HCT116 (cell line): ENCODE data around the gene CUL4A. TPM values are rescaled to one million over a fixed set of nuclear protein-coding genes. Genes with fewer than 3 reads are reported as not detected.

Experiments
- ATAC-seq: fragments of 200-7000 bp; cut with Tn5 transposase; 2 replicates; pipeline ENCODE4 v1.9.1; 2020; ENCODE audit warnings: mild to moderate bottlenecking, moderate library complexity
- BruUV-seq: library from RNA; stranded (reverse); fragments of 400-500 nt; replicated peaks from 2 replicates; lab custom pipeline; 2021; lab: Mats Ljungman, UMichigan
- CTCF ChIA-PET: fragments of 300-600 bp; sonication (Branson Sonifier 250); formaldehyde crosslinking; loops from one replicate; lab custom pipeline; 2021; ENCODE audit warnings: antibody characterized with exemption; lab: Charles Lee
- POLR2A ChIA-PET: fragments of 300-600, 350-600 bp; sonication (Branson Sonifier 250); formaldehyde crosslinking; loops from one replicate; lab custom pipeline; 2021; ENCODE audit warnings: antibody characterized with exemption; lab: Charles Lee
- RAD21 ChIA-PET, 2 experiments: fragments of 300-600 bp; sonication (Branson Sonifier 250); formaldehyde crosslinking; loops; one replicate each; lab custom pipeline; 2023; ENCODE audit warnings: low total read pairs in 2 of 2; ENCODE audit not compliant: uncharacterized antibody in 2 of 2, unreplicated experiment in 2 of 2, low non-redundant PET in 1 of 2; lab: Charles Lee
- DNase-seq: peaks from one replicate; pipeline ENCODE4 v3.0.0-alpha.2; 2010; ENCODE audit warnings: low read depth, low spot score
- H2AFZ ChIP-seq: fragments of 200-600 bp; shearing (Covaris generic), sonication (generic); 2 replicates; pipeline ENCODE4 v1.6.1; 2017; ENCODE audit warnings: low read depth, mixed run types, mixed read lengths, antibody characterized with exemption, low read length; ENCODE audit not compliant: poor library complexity, severe bottlenecking
- H3K27ac ChIP-seq: 2 replicates; pipeline ENCODE4 v1.5.1; 2012; ENCODE audit warnings: low read depth, low read length
- H3K27me3 ChIP-seq: fragments of 200-600 bp; sonication (generic); 2 replicates; pipeline ENCODE4 v1.6.1; 2016; ENCODE audit warnings: mixed run types, low read length, mixed read lengths; ENCODE audit not compliant: insufficient read depth
- H3K36me3 ChIP-seq, 2 experiments: fragments of 200-500 bp in 1 of 2; fragments of 200-600 bp in 1 of 2; sonication (Bioruptor generic) in 1 of 2; sonication (generic) in 1 of 2; 2 replicates each; pipeline versions ENCODE4 v1.5.1 to v1.6.1; 2014 to 2016; ENCODE audit warnings: low read length in 2 of 2, inconsistent platforms in 1 of 2, mixed read lengths in 1 of 2, mixed run types in 1 of 2; ENCODE audit not compliant: insufficient read depth in 2 of 2, control insufficient read depth in 1 of 2
- H3K4me1 ChIP-seq, 2 experiments: fragments of 200-600 bp in 1 of 2; sonication (generic) in 1 of 2; 2 replicates each; pipeline versions ENCODE4 v1.5.1 to v1.6.1; 2012 to 2017; ENCODE audit warnings: low read length in 2 of 2, inconsistent platforms in 1 of 2, mild to moderate bottlenecking in 1 of 2, mixed read lengths in 1 of 2, mixed run types in 1 of 2, moderate library complexity in 1 of 2; ENCODE audit not compliant: insufficient read depth in 2 of 2, control insufficient read depth in 1 of 2
- H3K4me2 ChIP-seq: fragments of 200-600 bp; sonication (generic); 2 replicates; pipeline ENCODE4 v1.6.1; 2017; ENCODE audit warnings: mixed run types, low read length, mixed read lengths
- H3K4me3 ChIP-seq, 2 experiments: fragments of 200-600 bp in 1 of 2; sonication (generic) in 1 of 2; replicated peaks in 1 of 2; 2 replicates each; pipeline ENCODE4 v1.5.1; 2011 to 2016; ENCODE audit warnings: low read length in 2 of 2, control low read depth in 1 of 2, low read depth in 1 of 2, mild to moderate bottlenecking in 1 of 2, mixed read lengths in 1 of 2, mixed run types in 1 of 2
- H3K79me2 ChIP-seq: fragments of 200-600 bp; sonication (generic); 2 replicates; pipeline ENCODE4 v1.6.1; 2017; ENCODE audit warnings: mild to moderate bottlenecking, mixed run types, low read length, moderate library complexity, mixed read lengths; ENCODE audit not compliant: insufficient read depth
- H3K9ac ChIP-seq: fragments of 200-600 bp; sonication (generic); 2 replicates; pipeline ENCODE4 v1.6.1; 2016; ENCODE audit warnings: low read length, mixed read lengths
- H3K9me2 ChIP-seq: fragments of 200-600 bp; sonication (generic), shearing (Covaris generic); 2 replicates; pipeline ENCODE4 v1.6.1; 2017; ENCODE audit warnings: mixed run types, mild to moderate bottlenecking, moderate library complexity; ENCODE audit not compliant: insufficient read depth
- H3K9me3 ChIP-seq, 2 experiments: fragments of 200-500 bp in 1 of 2; fragments of 200-600 bp in 1 of 2; sonication (Bioruptor generic) in 1 of 2; sonication (generic) in 1 of 2; 2 replicates each; pipeline ENCODE4 v1.6.1; 2014 to 2017; ENCODE audit warnings: low read length in 2 of 2, mixed read lengths in 2 of 2, inconsistent platforms in 1 of 2, low read depth in 1 of 2, mild to moderate bottlenecking in 1 of 2, mixed run types in 1 of 2, moderate library complexity in 1 of 2; ENCODE audit not compliant: control insufficient read depth in 1 of 2, insufficient read depth in 1 of 2
- H4K20me1 ChIP-seq: fragments of 200-600 bp; sonication (generic), shearing (Covaris generic); 2 replicates; pipeline ENCODE4 v1.6.1; 2017; ENCODE audit warnings: mixed run types, mild to moderate bottlenecking, moderate library complexity; ENCODE audit not compliant: insufficient read depth
- ATF3 ChIP-seq: IDR thresholded peaks from 2 replicates; pipeline ENCODE4 v1.6.1; 2012
- CBX3 ChIP-seq: IDR thresholded peaks from 2 replicates; pipeline ENCODE4 v1.6.1; 2012; ENCODE audit warnings: low read depth
- EZH2 ChIP-seq: fragments of 200-600 bp; sonication (generic); IDR thresholded peaks from 2 replicates; pipeline ENCODE4 v1.6.1; 2017; ENCODE audit warnings: antibody characterized with exemption, mixed run types
- EZH2phosphoT487 ChIP-seq: fragments of 200-600 bp; IDR thresholded peaks from 2 replicates; pipeline ENCODE4 v1.6.1; 2018; ENCODE audit warnings: antibody characterized with exemption, borderline replicate concordance
- JUND ChIP-seq: IDR thresholded peaks from 2 replicates; pipeline ENCODE4 v1.6.1; 2012
- MAX ChIP-seq: IDR thresholded peaks from 2 replicates; pipeline ENCODE4 v1.6.1; 2012
- POLR2A ChIP-seq: IDR thresholded peaks from 2 replicates; pipeline ENCODE4 v1.7.0; 2011; ENCODE audit warnings: borderline replicate concordance; ENCODE audit not compliant: insufficient read depth, insufficient read length; ENCODE audit errors: extremely low read depth
- POLR2AphosphoS5 ChIP-seq: IDR thresholded peaks from 2 replicates; pipeline ENCODE4 v1.6.1; 2011; ENCODE audit warnings: mild to moderate bottlenecking, low read depth, low read length, moderate library complexity
- RAD21 ChIP-seq: IDR thresholded peaks from 2 replicates; pipeline ENCODE4 v1.6.1; 2012; ENCODE audit warnings: low read depth, mild to moderate bottlenecking
- REST ChIP-seq: IDR thresholded peaks from 2 replicates; pipeline ENCODE4 v1.6.1; 2012; ENCODE audit warnings: low read depth
- SIN3A ChIP-seq: IDR thresholded peaks from 2 replicates; pipeline ENCODE4 v1.6.1; 2012; ENCODE audit warnings: low read depth
- SP1 ChIP-seq: IDR thresholded peaks from 2 replicates; pipeline ENCODE4 v1.6.1; 2012; ENCODE audit warnings: low read depth
- YY1 ChIP-seq: IDR thresholded peaks from 2 replicates; pipeline ENCODE4 v1.6.1; 2011; ENCODE audit warnings: low read length, low read depth, moderate library complexity, mild to moderate bottlenecking; ENCODE audit not compliant: insufficient replicate concordance; ENCODE audit errors: extremely low read depth
- ZFX ChIP-seq: fragments of 450-650 bp; IDR thresholded peaks from 2 replicates; pipeline ENCODE4 v1.6.1; 2017
- intact Hi-C: fragments of 100-400 bp; cut with micrococcal nuclease; formaldehyde crosslinking; loops from 2 replicates; pipeline ENCODE4 v1.10.0; 2022
- total RNA-seq: library from RNA; stranded (reverse); gene quantifications from one replicate; pipeline ENCODE4 v1.2.1, GENCODE V29; 2021; ENCODE audit not compliant: unreplicated experiment

The CUL4A gene
- total RNA-seq, 1 experiment from 2014 or later: 76.5 TPM

- ChIA-PET CTCF (no interaction called here), POLR2A (no interaction called here), RAD21 (no interaction called here)
- Histone ChIP-seq H4K20me1 (no peaks in the 10 kb centered on the region), H3K9ac (no peak overlapping the region), H3K36me3 (0 out of 4 replicates have a peak, but pooled peaks cover 0 to 8% of the 10 kb centered on the region in 2 experiments), H3K79me2 (no peaks in the 10 kb centered on the region), H3K27me3 (peaks cover 3% of the 10 kb centered on the region; the same call in 1 of the 2 replicates), H3K4me1 (no peaks in the 10 kb centered on the region), H3K4me3 (no peak overlapping the region), H3K9me2 (no peaks in the 10 kb centered on the region), H2AFZ (no peak overlapping the region), H3K4me2 (no peak overlapping the region), H3K9me3 (no peaks in the 10 kb centered on the region), H3K27ac (no peak overlapping the region)
- ATAC-seq (no peak), DNase-seq (no peak)
- no peak for TF ChIP-seq SIN3A
- TF ChIP-seq RAD21: no peak
- no peak for TF ChIP-seq MAX
- TF ChIP-seq ATF3: no peak
- no peak for TF ChIP-seq POLR2A
- no peak for TF ChIP-seq SP1
- TF ChIP-seq REST: no peak
- no peak for TF ChIP-seq ZFX
- TF ChIP-seq JUND: no peak
- no peak for TF ChIP-seq EZH2
- TF ChIP-seq CBX3: no peak
- no peak for TF ChIP-seq EZH2phosphoT487
- no peak for TF ChIP-seq POLR2AphosphoS5
- TF ChIP-seq YY1: no peak
- intact Hi-C loops: no loop called here
- no TSS peak for BruUV-seq
Measured at GRCh38 chr13:113166681-113167080, 42.7 kb upstream of the CUL4A start.
